AG04450 (cell line): ENCODE measurements around the gene GNB3. TPM values are rescaled to one million over a fixed set of nuclear protein-coding genes. Genes with fewer than 3 reads are reported as not detected.
A peak's percentile ranks its signal among the peaks of the same experiment; 100 is the strongest.

Source experiments
- CTCF ChIA-PET: fragments of 300-600, 350-600 bp; formaldehyde crosslinking; extraction: SDS; loops from one replicate; lab custom pipeline; 2022; ENCODE audit warnings: antibody characterized with exemption, inconsistent platforms; lab: Charles Lee
- POLR2A ChIA-PET: fragments of 350-600 bp; formaldehyde crosslinking; extraction: SDS; loops from one replicate; lab custom pipeline; 2021; ENCODE audit warnings: antibody characterized with exemption, inconsistent platforms; lab: Yijun Ruan, JAX
- DNase-seq: peaks from one replicate; pipeline ENCODE4 v3.0.0-alpha.2; 2011; ENCODE audit warnings: low read depth, low spot score
- H3K27ac ChIP-seq: one replicate; pipeline ENCODE4 v1.5.1; 2012; ENCODE audit warnings: low read depth, low read length, control low read depth
- H3K27me3 ChIP-seq: one replicate; pipeline ENCODE4 v1.6.0; 2012; ENCODE audit warnings: low read length; ENCODE audit not compliant: control insufficient read depth, insufficient read depth
- H3K4me3 ChIP-seq: 2 replicates; pipeline ENCODE4 v1.5.1; 2011; ENCODE audit warnings: mild to moderate bottlenecking, low read depth, low read length, control low read depth
- H3K9me3 ChIP-seq: 2 replicates; pipeline ENCODE4 v1.5.1; 2012; ENCODE audit warnings: low read length; ENCODE audit not compliant: control insufficient read depth, insufficient read depth
- CTCF ChIP-seq: IDR thresholded peaks from 2 replicates; pipeline ENCODE4 v1.5.1; 2011; ENCODE audit warnings: low read depth, low read length, control low read depth, inconsistent platforms
- polyA plus RNA-seq: library from polyadenylated mRNA; depleted of rRNA; stranded (reverse); fragments of >200 nt; gene quantifications from 2 replicates; pipeline ENCODE4 v1.2.3, GENCODE V29; 2011

Gene GNB3
- polyA plus RNA-seq, 1 experiment, result 3.6 TPM

GRCh38 chr12:6850796-6851152, 10.0 kb downstream of the GNB3 start:
- no peaks in the 10 kb centered on the region for H3K27me3 ChIP-seq
- CTCF ChIA-PET, result interaction anchor here (1.3 to 5.1 kb wide), 4 partner anchors 16 to 97 kb away, joined by 4 to 26 read pairs (median 11); partner anchors contain the start of gene SPSB2
- TF ChIP-seq CTCF, result no peak
- POLR2A ChIA-PET, result interaction anchor here (1.3 to 3.4 kb wide), 12 partner anchors 8 to 317 kb away, joined by 3 to 57 read pairs (median 10); partner anchors contain the start of genes C12orf57, GAPDH, GNB3 and MLF2
- peak overlapping the region; percentile 97 for H3K4me3 ChIP-seq
- DNase-seq, result no peak
- H3K9me3 ChIP-seq, result no peaks in the 10 kb centered on the region; the same call in 1 of the 2 replicates
- H3K27ac ChIP-seq, result peak overlapping the region; percentile 75

GRCh38 chr12:6851153-6851920, 10.6 kb downstream of the GNB3 start, which contains the start of gene CDCA3:
TSS of gene CDCA3 (minus strand) at chr12:6851286. CDS start at chr12:6850952, 334 bp downstream.
- CTCF ChIA-PET, result interaction anchor here (0.7 to 5.1 kb wide), 6 partner anchors 17 to 99 kb away, joined by 4 to 26 read pairs (median 7); partner anchors contain the start of genes MLF2 and SPSB2
- Histone ChIP-seq H3K27me3 (no peaks in the 10 kb centered on the region), H3K9me3 (no peaks in the 10 kb centered on the region; the same call in 1 of the 2 replicates), H3K4me3 (peak within 1 kb of the TSS; percentile 97), H3K27ac (peak within 1 kb of the TSS; percentile 75)
- POLR2A ChIA-PET, result interaction anchor here (0.6 to 3.4 kb wide), 18 partner anchors 8 to 317 kb away, joined by 3 to 57 read pairs (median 7); partner anchors contain the start of genes C12orf57, COPS7A, GAPDH and GNB3
- TF ChIP-seq CTCF, result no peak
- DNase-seq, result peak; percentile 96

GRCh38 chr12:6851921-6852650, 11.4 kb downstream of the GNB3 start, which contains the start of gene USP5:
TSS of gene USP5 (plus strand) at chr12:6852150. CDS start at chr12:6852180, 30 bp downstream.
- TF ChIP-seq CTCF, result no peak; the same call in 1 of the 2 replicates
- Histone ChIP-seq H3K27me3 (no peaks in the 10 kb centered on the region), H3K4me3 (peak within 1 kb of the TSS; percentile 97), H3K27ac (peak within 1 kb of the TSS; percentile 92), H3K9me3 (no peaks in the 10 kb centered on the region; the same call in 1 of the 2 replicates)
- POLR2A ChIA-PET, result interaction anchor here (0.6 to 3.4 kb wide), 23 partner anchors 9 to 318 kb away, joined by 3 to 57 read pairs (median 6); partner anchors contain the start of genes C12orf57, COPS7A, GAPDH and GNB3
- CTCF ChIA-PET, result interaction anchor here (0.7 to 5.1 kb wide), 11 partner anchors 17 to 100 kb away, joined by 3 to 26 read pairs (median 6); partner anchors contain the start of genes MLF2 and SPSB2
- DNase-seq, result peak; percentile 99

GRCh38 chr12:6852651-6853354, 12.1 kb downstream of the GNB3 start:
- no peak for TF ChIP-seq CTCF
- ChIA-PET POLR2A (interaction anchor here (0.6 to 3.4 kb wide), 18 partner anchors 8 to 319 kb away, joined by 3 to 57 read pairs (median 5); partner anchors contain the start of genes C12orf57, COPS7A, GAPDH and P3H3), CTCF (interaction anchor here (0.8 to 5.1 kb wide), 9 partner anchors 17 to 100 kb away, joined by 3 to 26 read pairs (median 6); partner anchors contain the start of gene MLF2)
- DNase-seq, result no peak
- Histone ChIP-seq H3K27me3 (no peaks in the 10 kb centered on the region), H3K4me3 (peak overlapping the region; percentile 77), H3K9me3 (no peaks in the 10 kb centered on the region; the same call in 1 of the 2 replicates), H3K27ac (peak overlapping the region; percentile 92)
